Measurements from ENCODE around the gene PSMC4. TPM values are rescaled to one million over a fixed set of nuclear protein-coding genes. Genes with fewer than 3 reads are reported as not detected.

PSMC4 gene
- total and polyA plus RNA-seq, 2 experiments from 2014 or later = 85.4 to 94.7 TPM

DNA sequence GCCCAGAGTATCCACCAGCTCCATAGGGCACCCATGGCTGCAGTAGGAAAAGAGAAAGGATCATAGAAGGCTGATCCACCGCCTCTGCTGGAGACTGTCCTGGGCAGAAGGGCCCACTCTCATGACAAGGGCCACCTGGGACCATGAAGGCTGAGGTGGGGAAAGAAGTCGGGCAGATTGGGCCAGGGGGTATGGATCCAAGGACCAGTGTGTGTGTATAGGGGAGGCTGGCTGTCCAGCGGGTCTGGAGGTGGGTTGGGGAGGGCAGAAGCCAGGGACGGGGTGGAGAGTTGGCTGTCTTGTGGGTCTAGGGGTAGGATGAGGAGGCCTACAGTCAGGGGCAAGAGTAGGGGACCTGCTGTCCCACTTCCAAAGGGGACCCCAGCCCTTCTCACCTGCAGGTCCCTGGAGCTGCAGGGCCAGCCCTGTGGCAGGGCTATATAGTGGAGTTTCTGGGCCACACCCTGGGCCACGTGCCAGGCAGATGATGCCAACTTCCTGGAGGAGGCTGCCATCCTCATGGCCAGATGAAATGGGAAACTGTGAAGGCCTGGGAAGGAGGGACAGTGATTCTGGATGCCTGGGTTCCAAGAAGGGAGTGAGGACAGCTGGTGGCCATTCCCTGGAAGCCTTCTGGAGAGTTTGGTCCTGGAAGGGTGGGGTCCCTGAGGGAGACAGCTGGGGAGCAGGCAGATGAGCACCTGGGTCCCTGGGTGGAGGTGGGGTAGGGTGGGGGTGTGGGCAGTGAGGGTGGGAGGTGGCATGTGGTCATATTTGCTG is 36.2 kb upstream of the PSMC4 start, which contains the start of gene FCGBP:
Gene FCGBP (minus strand): TSS at position 51 of the 780 bp plus-strand sequence.
- no peaks in the 10 kb centered on the region for H3K9me2 ChIP-seq (replicated peaks; ENCODE audit: insufficient read depth)
- H3K9me3 ChIP-seq (ENCODE audit: low read depth) = no peaks in the 10 kb centered on the region
- H3K79me2 ChIP-seq = no peaks in the 10 kb centered on the region
- no peaks in the 10 kb centered on the region for H3K36me3 ChIP-seq (replicated peaks; ENCODE audit: insufficient read depth, low read depth)
- H2AFZ ChIP-seq = no peak within 1 kb of the TSS
- TF ChIP-seq EZH2 (IDR thresholded peaks at IDR 0.05; ENCODE audit: borderline replicate concordance) = no peak
- no peak for TF ChIP-seq EZH2phosphoT487 (IDR thresholded peaks at IDR 0.05; ENCODE audit: low read depth, severe bottlenecking, unreplicated experiment)
- TF ChIP-seq CTCF (IDR thresholded peaks at IDR 0.05; ENCODE audit: poor library complexity) = no peak
- no peaks in the 10 kb centered on the region for H3K4me1 ChIP-seq (ENCODE audit: insufficient read depth)
- no peak within 1 kb of the TSS for H3K4me3 ChIP-seq
- no peak within 1 kb of the TSS for H3K4me2 ChIP-seq
- no peak for DNase-seq (ENCODE audit: low spot score)
- no peaks in the 10 kb centered on the region for H3K27me3 ChIP-seq
- H4K20me1 ChIP-seq (ENCODE audit: insufficient read depth, poor library complexity, severe bottlenecking) = no peaks in the 10 kb centered on the region
- 83% methylated on average over 3 of the region's 5 CpGs for WGBS (ENCODE audit: low lambda C conversion rate, missing lambda C conversion rate)
- no peak within 1 kb of the TSS for H3K27ac ChIP-seq

- no peak for DNase-seq (ENCODE audit: low spot score)
- Histone ChIP-seq H3K9me3 (ENCODE audit: low read depth) (no peaks in the 10 kb centered on the region), H3K4me2 (no peak overlapping the region), H3K4me1 (ENCODE audit: insufficient read depth) (no peaks in the 10 kb centered on the region), H3K79me2 (no peaks in the 10 kb centered on the region), H2AFZ (no peak overlapping the region), H3K4me3 (no peak overlapping the region), H3K36me3 (replicated peaks; ENCODE audit: insufficient read depth, low read depth) (no peaks in the 10 kb centered on the region), H4K20me1 (ENCODE audit: insufficient read depth, poor library complexity, severe bottlenecking) (no peaks in the 10 kb centered on the region), H3K27me3 (no peaks in the 10 kb centered on the region), H3K27ac (no peak overlapping the region), H3K9me2 (replicated peaks; ENCODE audit: insufficient read depth) (no peaks in the 10 kb centered on the region)
- TF ChIP-seq EZH2phosphoT487 (IDR thresholded peaks at IDR 0.05; ENCODE audit: low read depth, severe bottlenecking, unreplicated experiment) (no peak), EZH2 (IDR thresholded peaks at IDR 0.05; ENCODE audit: borderline replicate concordance) (no peak), CTCF (IDR thresholded peaks at IDR 0.05; ENCODE audit: poor library complexity) (no peak)
- WGBS (ENCODE audit: low lambda C conversion rate, missing lambda C conversion rate) = 98% methylated on average over 5 of the region's 5 CpGs
Observed at GRCh38 chr19:39935364-39935661, 35.7 kb upstream of the PSMC4 start.

DNA sequence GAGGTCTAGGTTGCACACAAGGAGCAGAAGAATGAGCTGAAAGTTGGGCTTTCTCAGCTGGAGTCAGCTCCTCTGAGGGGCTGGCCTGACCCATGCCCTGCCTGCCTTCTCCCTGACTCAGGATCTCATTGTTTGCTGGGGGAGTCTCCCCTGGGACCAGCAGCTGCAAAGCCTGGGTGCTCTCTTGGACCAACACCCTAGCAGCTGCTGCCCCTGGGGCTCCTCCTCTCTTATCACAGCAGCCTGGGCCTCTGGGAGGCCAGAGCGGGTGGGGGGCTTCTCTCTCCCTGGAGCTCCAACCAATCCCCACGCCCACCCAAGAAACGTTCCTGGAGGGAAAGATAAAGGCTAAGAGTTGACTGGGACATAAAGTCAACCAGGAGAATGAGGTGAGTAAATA is 34.9 kb upstream of the PSMC4 start:
- Histone ChIP-seq H3K36me3 (replicated peaks; ENCODE audit: insufficient read depth, low read depth) (no peaks in the 10 kb centered on the region), H3K4me3 (no peak overlapping the region), H2AFZ (no peak overlapping the region), H3K27ac (no peak overlapping the region), H3K9me2 (replicated peaks; ENCODE audit: insufficient read depth) (no peaks in the 10 kb centered on the region), H3K27me3 (no peaks in the 10 kb centered on the region), H3K4me2 (no peak overlapping the region), H3K9me3 (ENCODE audit: low read depth) (no peaks in the 10 kb centered on the region), H3K79me2 (no peaks in the 10 kb centered on the region), H3K4me1 (ENCODE audit: insufficient read depth) (no peaks in the 10 kb centered on the region), H4K20me1 (ENCODE audit: insufficient read depth, poor library complexity, severe bottlenecking) (no peaks in the 10 kb centered on the region)
- TF ChIP-seq CTCF (IDR thresholded peaks at IDR 0.05; ENCODE audit: poor library complexity) (no peak), EZH2 (IDR thresholded peaks at IDR 0.05; ENCODE audit: borderline replicate concordance) (no peak), EZH2phosphoT487 (IDR thresholded peaks at IDR 0.05; ENCODE audit: low read depth, severe bottlenecking, unreplicated experiment) (no peak)
- WGBS (ENCODE audit: low lambda C conversion rate, missing lambda C conversion rate) = 40% methylated on average over 3 of the region's 3 CpGs
- no peak for DNase-seq (ENCODE audit: low spot score)

Data from hepatocyte (in vitro differentiated cells).